HepG2 (cell line): ENCODE results near the gene ZSCAN2. TPM values are rescaled to one million over a fixed set of nuclear protein-coding genes. Genes with fewer than 3 reads are reported as not detected.

Source experiments
- ATAC-seq: fragments of 200-7000 bp; cut with Tn5 transposase; 3 replicates; pipeline ENCODE4 v1.9.1; 2020; ENCODE audit warnings: mild to moderate bottlenecking, moderate library complexity
- BruUV-seq: library from RNA; stranded (reverse); fragments of 400-500 nt; replicated peaks from 2 replicates; lab custom pipeline; 2021; lab: Mats Ljungman, UMichigan
- CTCF ChIA-PET: fragments of 300-600 bp; formaldehyde crosslinking; extraction: SDS; loops from one replicate; lab custom pipeline; 2021; ENCODE audit warnings: low total read pairs, inconsistent platforms, low intra/inter-chr PET ratio; lab: Yijun Ruan, JAX
- POLR2A ChIA-PET: fragments of 350-600 bp; sonication (Branson Sonifier 250); formaldehyde crosslinking; loops from one replicate; lab custom pipeline; 2020; ENCODE audit warnings: antibody characterized with exemption, inconsistent platforms; lab: Yijun Ruan, JAX
- DNase-seq: peaks from one replicate; pipeline ENCODE4 v3.0.0-alpha.2; 2015; ENCODE audit warnings: low spot score
- FAIRE-seq: peaks from 3 replicates; lab custom pipeline; 2011; peaks lifted over from hg19 to GRCh38; lab: Jason Lieb, UNC
- H2AFZ ChIP-seq: one replicate; pipeline ENCODE4 v1.6.1; 2011; ENCODE audit warnings: low read length, inconsistent platforms
- H3K27ac ChIP-seq: fragments of 300-600 bp; 3 replicates; pipeline ENCODE4 v1.8.0; 2011; ENCODE audit warnings: mixed run types, mild to moderate bottlenecking, mixed read lengths, low read length, inconsistent platforms; ENCODE audit not compliant: insufficient read depth; ENCODE audit errors: extremely low read length
- H3K27me3 ChIP-seq, 2 experiments: fragments of 200-600 bp in 1 of 2; 2 replicates in 1 of 2; 3 replicates in 1 of 2; pipeline versions ENCODE4 v1.6.0 to v1.8.0; 2011; ENCODE audit warnings: low read length in 2 of 2, mild to moderate bottlenecking in 2 of 2, moderate library complexity in 2 of 2, inconsistent platforms in 1 of 2; ENCODE audit not compliant: insufficient read depth in 2 of 2, control insufficient read depth in 1 of 2
- H3K36me3 ChIP-seq, 2 experiments: fragments of 200-600 bp in 1 of 2; replicated peaks in 1 of 2; 2 replicates in 1 of 2; 3 replicates in 1 of 2; pipeline versions ENCODE4 v1.5.1 to v1.8.0; 2011; ENCODE audit warnings: low read length in 2 of 2, inconsistent platforms in 1 of 2; ENCODE audit not compliant: insufficient read depth in 2 of 2, control insufficient read depth in 1 of 2
- H3K4me1 ChIP-seq: 2 replicates; pipeline ENCODE4 v1.5.1; 2012; ENCODE audit warnings: low read length, inconsistent platforms; ENCODE audit not compliant: insufficient read depth
- H3K4me2 ChIP-seq: 2 replicates; pipeline ENCODE4 v1.6.0; 2011; ENCODE audit warnings: low read depth, low read length, inconsistent platforms
- H3K4me3 ChIP-seq, 3 experiments: fragments of 200-600 bp in 1 of 3; sonication (generic), shearing (Covaris generic) in 1 of 3; replicated peaks in 1 of 3; 2 replicates each; pipeline ENCODE4 v1.5.1; 2011 to 2016; ENCODE audit warnings: low read length in 3 of 3, inconsistent platforms in 2 of 3, low read depth in 2 of 3, mild to moderate bottlenecking in 2 of 3, control low read depth in 1 of 3, mixed read lengths in 1 of 3; ENCODE audit not compliant: insufficient read depth in 1 of 3
- H3K79me2 ChIP-seq: one replicate; pipeline ENCODE4 v1.6.1; 2011; ENCODE audit warnings: low read length, inconsistent platforms; ENCODE audit not compliant: insufficient read depth
- H3K9ac ChIP-seq: 2 replicates; pipeline ENCODE4 v1.6.0; 2011; ENCODE audit warnings: mild to moderate bottlenecking, low read depth, low read length, inconsistent platforms; ENCODE audit not compliant: insufficient read depth
- H3K9me3 ChIP-seq: 2 replicates; pipeline ENCODE4 v1.5.1; 2012; ENCODE audit warnings: mild to moderate bottlenecking, low read length
- H4K20me1 ChIP-seq: 2 replicates; pipeline ENCODE4 v1.6.0; 2011; ENCODE audit warnings: inconsistent platforms, mild to moderate bottlenecking, low read length, moderate library complexity; ENCODE audit not compliant: insufficient read depth
- ARNTL ChIP-seq: sonication (generic); formaldehyde crosslinking; IDR thresholded peaks from 2 replicates; pipeline ENCODE4 v1.4.0; 2020; ENCODE audit warnings: mild to moderate bottlenecking, missing genetic modification reagents
- FOXC1 ChIP-seq: sonication (generic); formaldehyde crosslinking; IDR thresholded peaks from 2 replicates; pipeline ENCODE4 v1.8.0; 2022; ENCODE audit warnings: mild to moderate bottlenecking, missing genetic modification reagents, borderline replicate concordance
- KDM2A ChIP-seq: sonication (generic); formaldehyde crosslinking; IDR thresholded peaks from 2 replicates; pipeline ENCODE4 v1.4.0; 2020; ENCODE audit warnings: low read depth, missing genetic modification reagents, borderline replicate concordance
- MEF2D ChIP-seq: sonication (generic); formaldehyde crosslinking; IDR thresholded peaks from 2 replicates; pipeline ENCODE4 v1.5.1; 2020; ENCODE audit warnings: mild to moderate bottlenecking, missing genetic modification reagents
- POLR2G ChIP-seq: fragments of 200-400 bp; formaldehyde crosslinking; IDR thresholded peaks from 2 replicates; pipeline ENCODE4 v1.6.1; 2018; ENCODE audit warnings: mild to moderate bottlenecking, low read depth, low read length, moderate library complexity
- SP4 ChIP-seq: sonication (generic); formaldehyde crosslinking; IDR thresholded peaks from 2 replicates; pipeline ENCODE4 v1.8.1; 2023; ENCODE audit warnings: mild to moderate bottlenecking, missing genetic modification reagents
- XRCC5 ChIP-seq: fragments of 200-400 bp; formaldehyde crosslinking; optimal IDR thresholded peaks from 2 replicates; pipeline ENCODE3; 2017; ENCODE audit warnings: mild to moderate bottlenecking, low read length
- ZNF354B ChIP-seq: sonication (generic); formaldehyde crosslinking; IDR thresholded peaks from 2 replicates; pipeline ENCODE4 v1.8.0; 2022; ENCODE audit warnings: mild to moderate bottlenecking, missing genetic modification reagents
- ZNF446 ChIP-seq: sonication (generic); formaldehyde crosslinking; IDR thresholded peaks from 2 replicates; pipeline ENCODE4 v1.5.0; 2020; ENCODE audit warnings: mild to moderate bottlenecking, missing genetic modification reagents
- ZNF557 ChIP-seq: sonication (generic); formaldehyde crosslinking; IDR thresholded peaks from 2 replicates; pipeline ENCODE4 v1.4.0; 2020; ENCODE audit warnings: missing genetic modification reagents
- in situ Hi-C: cut with HindIII; loops from 2 replicates; pipeline ENCODE4 v1.10.0; 2017; ENCODE audit warnings: low pct_unique_long_range_greater_than_20kb; ENCODE audit not compliant: extremely low pct_ligation_motif_present
- intact Hi-C: fragments of 100-400 bp; cut with micrococcal nuclease; formaldehyde crosslinking; loops from one replicate; pipeline ENCODE4 v1.10.0; 2022; ENCODE audit not compliant: unreplicated experiment
- polyA plus RNA-seq, 8 experiments: library from polyadenylated mRNA; depleted of rRNA in 3 of 8; stranded (reverse) in 7 of 8; unstranded in 1 of 8; fragments of >200 nt; fragmentation: Illumina TruSeq in 4 of 8; extraction: Trizol in 4 of 8; gene quantifications; 2 replicates each; pipeline versions ENCODE4 v1.2.1 to v1.2.3, GENCODE V29; 2011 to 2016; ENCODE audit warnings: low read depth in 4 of 8, missing spikeins in 1 of 8, mixed read lengths in 1 of 8; ENCODE audit not compliant: insufficient read depth in 1 of 8
- total RNA-seq, 5 experiments: library from RNA; depleted of rRNA; stranded (reverse); fragments of >200 nt; fragmentation: Illumina TruSeq; extraction: Trizol; gene quantifications; 2 replicates each; pipeline ENCODE4 v1.2.3, GENCODE V29; 2016; ENCODE audit warnings: low read depth in 1 of 5
- TF ChIP-seq, protein P1 (sequence below): sonication (generic); formaldehyde crosslinking; IDR thresholded peaks from 2 replicates; pipeline ENCODE4 v1.9.0; 2021; ENCODE audit warnings: missing genetic modification reagents, borderline replicate concordance
- TF ChIP-seq, protein P2 (sequence below): sonication (generic); formaldehyde crosslinking; IDR thresholded peaks from 2 replicates; pipeline ENCODE4 v1.4.0; 2020; ENCODE audit warnings: mild to moderate bottlenecking, missing genetic modification reagents, borderline replicate concordance
- TF ChIP-seq, protein P3 (sequence below): sonication (generic); formaldehyde crosslinking; IDR thresholded peaks from 2 replicates; pipeline ENCODE4 v1.8.0; 2022; ENCODE audit warnings: mild to moderate bottlenecking, missing genetic modification reagents, borderline replicate concordance

ZSCAN2 gene
- total and polyA plus RNA-seq, 2 of the 13 experiments (the other 11 are each of a cell fraction or from before 2014, with no cell fraction given) = 11.4 to 21.5 TPM

DNA sequence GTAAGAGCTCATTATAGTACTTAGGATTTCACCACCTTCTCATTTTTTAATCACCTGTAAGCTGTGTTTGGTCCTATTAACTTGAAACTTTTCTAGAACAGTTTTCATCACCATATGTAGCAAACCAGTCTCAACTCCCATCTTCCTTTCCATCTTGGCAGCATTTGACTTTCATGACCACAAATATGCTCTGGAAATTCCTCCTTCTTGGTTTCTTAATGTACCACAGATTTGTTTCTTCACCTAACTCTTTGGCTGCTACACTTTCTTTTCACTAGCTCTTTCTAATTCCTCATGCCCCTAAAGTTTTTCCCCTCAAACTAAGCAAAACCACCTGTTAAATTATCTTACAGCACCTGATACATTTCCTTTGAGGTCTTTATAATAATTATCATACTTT lies 70.4 kb downstream of the ZSCAN2 start:
- H3K4me3 ChIP-seq = no peak overlapping the region
- no peak for TF ChIP-seq XRCC5
- TF ChIP-seq, protein P1, sequence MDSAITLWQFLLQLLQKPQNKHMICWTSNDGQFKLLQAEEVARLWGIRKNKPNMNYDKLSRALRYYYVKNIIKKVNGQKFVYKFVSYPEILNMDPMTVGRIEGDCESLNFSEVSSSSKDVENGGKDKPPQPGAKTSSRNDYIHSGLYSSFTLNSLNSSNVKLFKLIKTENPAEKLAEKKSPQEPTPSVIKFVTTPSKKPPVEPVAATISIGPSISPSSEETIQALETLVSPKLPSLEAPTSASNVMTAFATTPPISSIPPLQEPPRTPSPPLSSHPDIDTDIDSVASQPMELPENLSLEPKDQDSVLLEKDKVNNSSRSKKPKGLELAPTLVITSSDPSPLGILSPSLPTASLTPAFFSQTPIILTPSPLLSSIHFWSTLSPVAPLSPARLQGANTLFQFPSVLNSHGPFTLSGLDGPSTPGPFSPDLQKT (CRISPR knock-in tag) = no peak
- TF ChIP-seq ZNF354B (CRISPR knock-in tag) = no peak
- no peak for TF ChIP-seq ZNF446 (CRISPR knock-in tag)
- no peak for TF ChIP-seq ZNF557 (CRISPR knock-in tag)
- TF ChIP-seq FOXC1 = no peak
- no peak for TF ChIP-seq ARNTL (CRISPR knock-in tag)
- no peak for TF ChIP-seq MEF2D (CRISPR knock-in tag)
- TF ChIP-seq, protein P2, sequence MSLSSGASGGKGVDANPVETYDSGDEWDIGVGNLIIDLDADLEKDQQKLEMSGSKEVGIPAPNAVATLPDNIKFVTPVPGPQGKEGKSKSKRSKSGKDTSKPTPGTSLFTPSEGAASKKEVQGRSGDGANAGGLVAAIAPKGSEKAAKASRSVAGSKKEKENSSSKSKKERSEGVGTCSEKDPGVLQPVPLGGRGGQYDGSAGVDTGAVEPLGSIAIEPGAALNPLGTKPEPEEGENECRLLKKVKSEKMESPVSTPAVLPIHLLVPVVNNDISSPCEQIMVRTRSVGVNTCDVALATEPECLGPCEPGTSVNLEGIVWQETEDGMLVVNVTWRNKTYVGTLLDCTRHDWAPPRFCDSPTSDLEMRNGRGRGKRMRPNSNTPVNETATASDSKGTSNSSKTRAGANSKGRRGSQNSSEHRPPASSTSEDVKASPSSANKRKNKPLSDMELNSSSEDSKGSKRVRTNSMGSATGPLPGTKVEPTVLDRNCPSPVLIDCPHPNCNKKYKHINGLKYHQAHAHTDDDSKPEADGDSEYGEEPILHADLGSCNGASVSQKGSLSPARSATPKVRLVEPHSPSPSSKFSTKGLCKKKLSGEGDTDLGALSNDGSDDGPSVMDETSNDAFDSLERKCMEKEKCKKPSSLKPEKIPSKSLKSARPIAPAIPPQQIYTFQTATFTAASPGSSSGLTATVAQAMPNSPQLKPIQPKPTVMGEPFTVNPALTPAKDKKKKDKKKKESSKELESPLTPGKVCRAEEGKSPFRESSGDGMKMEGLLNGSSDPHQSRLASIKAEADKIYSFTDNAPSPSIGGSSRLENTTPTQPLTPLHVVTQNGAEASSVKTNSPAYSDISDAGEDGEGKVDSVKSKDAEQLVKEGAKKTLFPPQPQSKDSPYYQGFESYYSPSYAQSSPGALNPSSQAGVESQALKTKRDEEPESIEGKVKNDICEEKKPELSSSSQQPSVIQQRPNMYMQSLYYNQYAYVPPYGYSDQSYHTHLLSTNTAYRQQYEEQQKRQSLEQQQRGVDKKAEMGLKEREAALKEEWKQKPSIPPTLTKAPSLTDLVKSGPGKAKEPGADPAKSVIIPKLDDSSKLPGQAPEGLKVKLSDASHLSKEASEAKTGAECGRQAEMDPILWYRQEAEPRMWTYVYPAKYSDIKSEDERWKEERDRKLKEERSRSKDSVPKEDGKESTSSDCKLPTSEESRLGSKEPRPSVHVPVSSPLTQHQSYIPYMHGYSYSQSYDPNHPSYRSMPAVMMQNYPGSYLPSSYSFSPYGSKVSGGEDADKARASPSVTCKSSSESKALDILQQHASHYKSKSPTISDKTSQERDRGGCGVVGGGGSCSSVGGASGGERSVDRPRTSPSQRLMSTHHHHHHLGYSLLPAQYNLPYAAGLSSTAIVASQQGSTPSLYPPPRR = no peak
- TF ChIP-seq POLR2G = no peak
- TF ChIP-seq, protein P3, sequence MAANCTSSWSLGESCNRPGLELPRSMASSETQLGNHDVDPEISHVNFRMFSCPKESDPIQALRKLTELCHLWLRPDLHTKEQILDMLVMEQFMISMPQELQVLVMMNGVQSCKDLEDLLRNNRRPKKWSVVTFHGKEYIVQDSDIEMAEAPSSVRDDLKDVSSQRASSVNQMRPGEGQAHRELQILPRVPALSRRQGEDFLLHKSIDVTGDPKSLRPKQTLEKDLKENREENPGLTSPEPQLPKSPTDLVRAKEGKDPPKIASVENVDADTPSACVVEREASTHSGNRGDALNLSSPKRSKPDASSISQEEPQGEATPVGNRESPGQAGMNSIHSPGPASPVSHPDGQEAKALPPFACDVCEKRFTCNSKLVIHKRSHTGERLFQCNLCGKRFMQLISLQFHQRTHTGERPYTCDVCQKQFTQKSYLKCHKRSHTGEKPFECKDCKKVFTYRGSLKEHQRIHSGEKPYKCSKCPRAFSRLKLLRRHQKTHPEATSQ (CRISPR knock-in tag) = no peak
- no peak for TF ChIP-seq KDM2A (CRISPR knock-in tag)
- no peak for TF ChIP-seq SP4 (CRISPR knock-in tag)
- POLR2A ChIA-PET = interaction anchor here (1.3 kb wide), 1 partner anchor 17 kb away, joined by 4 read pairs; the partner anchor contains the start of gene WDR73
- H2AFZ ChIP-seq = no peak overlapping the region
- H3K4me2 ChIP-seq = no peak overlapping the region
- FAIRE-seq (no peak), DNase-seq (no peak), ATAC-seq (no peak)
- BruUV-seq = no TSS peak
- intact Hi-C loops (no loop called here), in situ Hi-C loops (no loop called here)
- H3K27ac ChIP-seq = no peak overlapping the region
- H3K9me3 ChIP-seq = no peaks in the 10 kb centered on the region
- peaks cover 11 to 46% of the 10 kb centered on the region in 2 experiments; a peak in 4 of 5 replicates for H3K36me3 ChIP-seq
- CTCF ChIA-PET = no interaction called here
- H3K27me3 ChIP-seq = no peaks in the 10 kb centered on the region
- no peak overlapping the region for H3K9ac ChIP-seq
- no peaks in the 10 kb centered on the region for H4K20me1 ChIP-seq
- H3K4me1 ChIP-seq = peaks cover 8% of the 10 kb centered on the region; the same call in 1 of the 2 replicates
- no peaks in the 10 kb centered on the region for H3K79me2 ChIP-seq
